ENCODE results near the gene TEX36. TPM values are rescaled to one million over a fixed set of nuclear protein-coding genes. Genes with fewer than 3 reads are reported as not detected.

Gene TEX36
- total RNA-seq, result not detected in 2 replicates

GRCh38 chr10:125683063-125683462 lies at the start of gene TEX36:
Gene TEX36, minus strand, starts transcription at chr10:125683163. Its CDS starts 174 bp downstream, at chr10:125682989.

GRCh38 chr10:125719173-125720001 lies 36.4 kb upstream of the TEX36 start, which contains the start of gene EDRF1:
Gene EDRF1, plus strand, starts transcription at chr10:125719709. Its CDS starts 99 bp downstream, at chr10:125719808.

Other genes starting within 250 kb of the TEX36 start
- 16.2 and 17.3 TPM in 2 replicates for gene EDRF1, start 36.5 kb upstream of the TEX36 start, total RNA-seq
- under 0.01 and 0.09 TPM in 2 replicates for gene MMP21, start 92.7 kb upstream of the TEX36 start, total RNA-seq
- gene UROS, start 140.1 kb upstream of the TEX36 start, total RNA-seq, result 36.4 and 54.1 TPM in 2 replicates
- gene BCCIP, start 140.4 kb upstream of the TEX36 start, total RNA-seq, result 44.0 and 64.2 TPM in 2 replicates
- 33.4 and 35.7 TPM in 2 replicates for gene DHX32, start 198.1 kb upstream of the TEX36 start, total RNA-seq
- gene FANK1, start 213.4 kb upstream of the TEX36 start, total RNA-seq, result 2.4 and 7.8 TPM in 2 replicates